Activated B cell treated with CpG ODN at 0.5 μM for 24 hours (primary cell): Measurements from ENCODE around the gene CDYL. TPM values are rescaled to one million over a fixed set of nuclear protein-coding genes. Genes with fewer than 3 reads are reported as not detected.
"Not testable (repeated sequence)": the region's sequence is repeated elsewhere in the genome, so short reads cannot be mapped to it uniquely, and the experiment has no call there.

Source experiments
- ATAC-seq: fragments of 200-7000 bp; cut with Tn5 transposase; one replicate; pipeline ENCODE4 v1.10.0; 2021; ENCODE audit warnings: low read depth, mild to moderate bottlenecking, moderate library complexity
- CTCF ChIA-PET: fragments of 350-600 bp; sonication (Branson Sonifier 250); formaldehyde crosslinking; loops from one replicate; lab custom pipeline; 2021; ENCODE audit warnings: antibody characterized with exemption; lab: Charles Lee
- POLR2A ChIA-PET: fragments of 350-600 bp; sonication (Branson Sonifier 250); formaldehyde crosslinking; loops from one replicate; lab custom pipeline; 2021; ENCODE audit warnings: antibody characterized with exemption; lab: Charles Lee
- DNase-seq: peaks from one replicate; pipeline ENCODE4 v3.0.0; 2022
- H3K27ac Mint-ChIP-seq: one replicate; pipeline ENCODE4 v1.8.0; 2020; ENCODE audit warnings: mixed read lengths
- H3K27me3 Mint-ChIP-seq: one replicate; pipeline ENCODE4 v1.8.0; 2021; ENCODE audit warnings: mixed read lengths
- H3K36me3 Mint-ChIP-seq: one replicate; pipeline ENCODE4 v1.8.0; 2021; ENCODE audit warnings: low read depth, mixed read lengths
- H3K4me1 Mint-ChIP-seq: one replicate; pipeline ENCODE4 v1.8.0; 2021; ENCODE audit warnings: mixed read lengths
- H3K4me3 Mint-ChIP-seq: one replicate; pipeline ENCODE4 v1.8.0; 2020; ENCODE audit warnings: mild to moderate bottlenecking, mixed read lengths
- H3K9me3 Mint-ChIP-seq: one replicate; pipeline ENCODE4 v1.8.0; 2020; ENCODE audit warnings: mixed read lengths
- CTCF ChIP-seq: fragments of 200-600 bp; IDR thresholded peaks from one replicate; pipeline ENCODE4 v1.8.0; 2022; ENCODE audit warnings: antibody characterized with exemption, mild to moderate bottlenecking
- intact Hi-C: fragments of 100-400 bp; cut with micrococcal nuclease; formaldehyde crosslinking; loops from one replicate; pipeline ENCODE4 v1.15.1; 2024
- total RNA-seq: library from RNA; stranded (reverse); gene quantifications from 2 replicates; pipeline ENCODE4 v1.2.3, GENCODE V29; 2022

Gene CDYL
- total RNA-seq, 1 donor from 2014 or later, result 47.5 TPM

GRCh38 chr6:4999586-4999985, 223.4 kb downstream of the CDYL start:
- POLR2A ChIA-PET, result no interaction called here
- intact Hi-C loops, result no loop called here
- Mint-ChIP-seq H3K27me3 (no peaks in the 10 kb centered on the region), H3K36me3 (peaks cover 61% of the 10 kb centered on the region), H3K9me3 (no peaks in the 10 kb centered on the region), H3K4me1 (peaks cover 12% of the 10 kb centered on the region), H3K27ac (no peak overlapping the region), H3K4me3 (no peak overlapping the region)
- no peak for ATAC-seq
- no peak for DNase-seq
- no peak for TF ChIP-seq CTCF
- CTCF ChIA-PET, result no interaction called here

GRCh38 chr6:5003604-5004372, 227.6 kb downstream of the CDYL start, which contains the start of gene RPP40:
RPP40 (minus strand) TSS chr6:5004037; CDS start chr6:5004002, 35 bp downstream.
- peak within 1 kb of the TSS; percentile 94 for H3K4me3 Mint-ChIP-seq
- TF ChIP-seq CTCF, result no peak
- H3K27me3 Mint-ChIP-seq, result no peaks in the 10 kb centered on the region
- H3K36me3 Mint-ChIP-seq, result peaks cover 28% of the 10 kb centered on the region
- ATAC-seq (peak; percentile 94), DNase-seq (peak; percentile 98)
- H3K27ac Mint-ChIP-seq, result peak within 1 kb of the TSS; percentile 98
- peaks cover 13% of the 10 kb centered on the region for H3K4me1 Mint-ChIP-seq
- intact Hi-C loops, result loop anchor here (1.0 to 5.0 kb wide), 9 partner anchors 27 to 1256 kb away; partner anchors contain the start of genes ECI2 and PPP1R3G
- no peaks in the 10 kb centered on the region for H3K9me3 Mint-ChIP-seq
- ChIA-PET POLR2A (interaction anchor here (0.6 to 1.9 kb wide), 10 partner anchors 10 to 1885 kb away, joined by 3 to 12 read pairs (median 3); partner anchors contain the start of genes BPHL, CDYL, FARS2 and LYRM4), CTCF (interaction anchor here (1.4 kb wide), 1 partner anchor 27 kb away, joined by 3 read pairs; no protein-coding TSS in a partner anchor)

- no peak for ATAC-seq
- Mint-ChIP-seq H3K4me1 (peaks cover 13% of the 10 kb centered on the region), H3K4me3 (peak overlapping the region; percentile 94), H3K9me3 (no peaks in the 10 kb centered on the region), H3K27me3 (no peaks in the 10 kb centered on the region), H3K36me3 (peaks cover 22% of the 10 kb centered on the region), H3K27ac (peak overlapping the region; percentile 98)
- intact Hi-C loops, result loop anchor here (1.0 to 5.0 kb wide), 7 partner anchors 26 to 1257 kb away; partner anchors contain the start of gene PPP1R3G
- TF ChIP-seq CTCF, result no peak
- POLR2A ChIA-PET, result interaction anchor here (0.6 to 1.9 kb wide), 3 partner anchors 203 to 1886 kb away, joined by 3 to 12 read pairs (median 4); partner anchors contain the start of genes BPHL and CDYL
- no peak for DNase-seq
- CTCF ChIA-PET, result no interaction called here
Observed at GRCh38 chr6:5004373-5005037, 228.3 kb downstream of the CDYL start.

GRCh38 chr6:5005038-5005433, 228.8 kb downstream of the CDYL start:
- H3K4me3 Mint-ChIP-seq, ATAC-seq, CTCF ChIA-PET, H3K9me3 Mint-ChIP-seq, H3K27me3 Mint-ChIP-seq, DNase-seq, H3K27ac Mint-ChIP-seq: not testable (repeated sequence)
- POLR2A ChIA-PET, result interaction anchor here (0.9 kb wide), 1 partner anchor 229 kb away, joined by 4 read pairs; the partner anchor contains the start of gene CDYL
- Mint-ChIP-seq H3K36me3 (peaks cover 19% of the 10 kb centered on the region), H3K4me1 (peaks cover 13% of the 10 kb centered on the region)
- intact Hi-C loops, result loop anchor here (2.0 kb wide), 2 partner anchors 80 to 596 kb away; partner anchors contain the start of gene PPP1R3G

Other genes with a start within 250 kb of the CDYL start
- gene RPP40, start 227.6 kb downstream of the CDYL start, total RNA-seq, result 5.9 and 7.1 TPM in 2 replicates